CD4-positive, alpha-beta T cell treated with Interferon alpha-2 for 1 hour (primary cell): ENCODE measurements around the gene CPXM1.
A peak's percentile ranks its signal among the peaks of the same experiment; 100 is the strongest.
"Not testable (repeated sequence)": the region's sequence is repeated elsewhere in the genome, so short reads cannot be mapped to it uniquely, and the experiment has no call there.

Source experiments
- DNase-seq, 2 donors: peaks; one replicate each; pipeline ENCODE4 v3.0.0-alpha.2; 2020 to 2022

CPXM1 gene

GRCh38 chr20:2820896-2821869 is 20.8 kb upstream of the CPXM1 start:
- DNase-seq = no peak

GRCh38 chr20:2820084-2820895 is 19.9 kb upstream of the CPXM1 start:
- DNase-seq = no peak

GRCh38 chr20:2817891-2818595 is 17.6 kb upstream of the CPXM1 start:
- DNase-seq = no peak

GRCh38 chr20:2817341-2817726 is 16.9 kb upstream of the CPXM1 start:
- no peak for DNase-seq

GRCh38 chr20:2816583-2817340 is 16.3 kb upstream of the CPXM1 start:
- DNase-seq = peak in 1 of 2 donors; percentile 21

- no peak for DNase-seq
Measured at GRCh38 chr20:2816030-2816582, 15.7 kb upstream of the CPXM1 start, which contains the start of gene TMEM239. Gene TMEM239, plus strand, starts transcription at chr20:2816364. Its CDS starts 191 bp downstream, at chr20:2816555.

- DNase-seq = no peak
Measured at GRCh38 chr20:2815242-2815900, 14.9 kb upstream of the CPXM1 start.

GRCh38 chr20:2814587-2815051 is 14.2 kb upstream of the CPXM1 start, which contains the start of gene C20orf141:
Gene C20orf141, plus strand, starts transcription at chr20:2814987. Its CDS starts 198 bp downstream, at chr20:2815185.
- no peak for DNase-seq

GRCh38 chr20:2814076-2814475 is 13.6 kb upstream of the CPXM1 start:
- no peak for DNase-seq

- DNase-seq = no peak
Measured at GRCh38 chr20:2812189-2812588, 11.8 kb upstream of the CPXM1 start.

- no peak for DNase-seq
Measured at GRCh38 chr20:2809690-2810089, 9.3 kb upstream of the CPXM1 start.

- not testable (repeated sequence) for DNase-seq
Measured at GRCh38 chr20:2807929-2808328, 7.5 kb upstream of the CPXM1 start.

GRCh38 chr20:2807019-2807418 is 6.6 kb upstream of the CPXM1 start:
- no peak for DNase-seq

- no peak for DNase-seq
Measured at GRCh38 chr20:2806351-2806701, 5.9 kb upstream of the CPXM1 start.

GRCh38 chr20:2805689-2806350 is 5.4 kb upstream of the CPXM1 start:
- DNase-seq = no peak

- DNase-seq = no peak
Measured at GRCh38 chr20:2804852-2805688, 4.6 kb upstream of the CPXM1 start.

- DNase-seq = no peak
Measured at GRCh38 chr20:2804041-2804828, 3.8 kb upstream of the CPXM1 start.

GRCh38 chr20:2801286-2801728 is 880 bp upstream of the CPXM1 start:
- no peak for DNase-seq
